ENCODE measurements around the gene ACOT7.

ACOT7 gene

DNA sequence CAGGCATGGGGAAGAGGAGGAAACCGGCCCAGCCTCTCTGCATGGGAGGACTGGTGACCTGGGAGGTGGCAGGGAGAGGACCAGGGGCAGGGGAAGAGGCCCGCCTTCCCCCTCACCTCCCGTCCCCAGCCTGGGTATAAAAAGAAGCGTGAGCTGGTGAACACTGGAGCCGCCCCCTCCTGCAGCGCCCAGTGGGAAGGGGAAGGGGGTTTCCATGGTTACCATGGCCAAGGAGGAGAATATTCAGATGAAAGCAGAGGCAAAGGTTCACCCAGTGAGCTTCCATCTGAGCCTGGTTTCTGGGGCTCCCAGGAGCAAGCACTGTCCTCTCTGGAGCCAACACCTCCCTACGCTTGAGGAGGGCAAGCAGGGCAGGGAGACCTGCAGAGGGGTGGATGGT is 54.9 kb downstream of the ACOT7 start:
- no peak for DNase-seq

DNA sequence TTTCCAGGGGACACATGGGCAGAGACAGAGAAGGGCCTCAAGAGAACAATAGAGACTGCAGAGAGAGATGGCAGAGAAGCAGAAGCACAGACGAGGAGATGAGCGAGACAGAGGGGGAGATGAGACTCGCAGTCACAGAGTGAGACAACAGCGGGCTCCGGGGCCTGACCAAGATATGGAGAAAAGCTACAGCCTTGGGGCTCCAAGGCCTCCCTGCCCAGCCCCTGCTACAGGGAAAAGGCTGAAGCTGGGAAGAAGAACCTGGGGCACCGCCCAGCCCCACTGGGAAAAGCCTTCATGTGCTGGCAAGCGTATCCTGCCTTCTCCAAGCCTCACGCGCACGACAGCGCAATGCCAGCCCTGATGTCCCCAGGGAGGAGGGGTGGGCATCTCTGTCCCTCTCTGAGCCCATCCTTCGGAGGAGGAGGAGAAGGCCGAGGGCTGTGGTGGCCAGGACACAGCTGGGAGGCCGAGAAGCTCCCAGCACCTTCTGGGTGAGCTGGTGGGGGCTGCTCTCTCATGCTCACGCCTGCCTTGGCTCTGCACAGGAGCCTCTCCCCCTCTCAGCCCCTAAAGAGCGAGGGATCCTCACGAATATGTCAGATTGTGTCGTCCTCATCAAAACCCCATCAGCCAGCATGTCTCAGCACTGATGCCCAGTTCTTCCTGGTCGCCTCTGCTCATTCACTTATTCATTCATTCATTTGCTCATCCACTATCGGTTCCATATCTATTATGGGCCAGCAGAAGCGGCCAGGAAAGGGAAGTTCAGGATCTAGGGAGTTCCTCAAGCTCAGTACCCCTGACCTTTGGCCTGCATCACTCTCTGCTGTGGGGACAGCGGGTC is 56.6 kb downstream of the ACOT7 start:
- no peak for DNase-seq

DNA sequence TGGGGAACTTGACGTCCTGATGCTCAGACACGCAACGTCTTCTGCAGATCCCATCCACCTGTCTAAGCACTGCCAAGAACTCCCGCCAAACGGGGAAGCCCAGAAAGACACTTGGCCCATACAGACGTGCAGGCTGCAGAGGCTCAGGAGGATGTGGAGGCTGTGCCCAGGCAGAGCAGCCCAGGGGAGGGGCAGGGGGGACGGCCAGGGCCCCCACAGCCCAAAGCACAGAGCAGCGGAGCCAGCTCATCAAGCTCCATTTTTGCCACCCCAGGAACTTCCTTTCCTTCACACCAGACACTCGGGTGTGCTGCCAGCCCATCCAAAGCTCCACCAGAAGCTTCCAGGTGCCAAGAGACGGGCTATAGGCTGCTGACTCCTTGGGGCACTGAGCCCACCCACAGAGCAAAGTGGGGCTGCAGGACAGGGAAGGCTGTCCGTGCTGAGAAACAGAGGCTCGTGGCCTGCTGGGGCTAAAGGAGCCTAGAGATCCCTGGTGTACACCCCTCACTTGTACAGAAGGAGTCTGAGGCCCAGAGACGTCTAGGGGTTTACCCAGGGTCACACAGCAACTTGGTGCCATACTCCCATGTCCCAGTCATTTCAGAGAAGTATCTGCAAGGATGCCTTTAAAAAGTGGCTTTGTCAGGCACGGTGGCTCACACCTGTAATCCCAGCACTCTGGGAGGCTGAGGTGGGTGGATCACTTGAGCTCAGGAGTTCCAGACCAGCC is 59.1 kb downstream of the ACOT7 start:
- no peak for DNase-seq

DNA sequence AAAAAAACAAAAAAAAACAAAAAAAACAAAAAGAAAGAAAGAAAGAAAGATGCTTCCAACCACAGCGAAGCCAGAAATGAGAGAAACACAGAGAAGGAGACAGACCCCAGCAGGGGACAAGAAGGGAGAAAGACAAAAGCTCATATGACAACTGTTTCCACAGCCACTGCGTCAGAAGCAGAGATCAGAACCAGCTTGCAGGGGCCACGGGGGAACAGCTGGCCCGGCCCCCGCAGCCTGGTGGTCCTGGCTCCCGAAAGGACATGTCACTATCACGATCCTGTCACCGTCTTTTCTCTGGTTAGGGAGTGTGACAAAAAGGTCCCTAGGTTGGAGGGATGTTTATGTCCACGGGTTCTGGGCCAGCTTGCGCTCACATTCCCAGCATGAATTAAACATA is 60.7 kb downstream of the ACOT7 start:
- no peak for DNase-seq

DNA sequence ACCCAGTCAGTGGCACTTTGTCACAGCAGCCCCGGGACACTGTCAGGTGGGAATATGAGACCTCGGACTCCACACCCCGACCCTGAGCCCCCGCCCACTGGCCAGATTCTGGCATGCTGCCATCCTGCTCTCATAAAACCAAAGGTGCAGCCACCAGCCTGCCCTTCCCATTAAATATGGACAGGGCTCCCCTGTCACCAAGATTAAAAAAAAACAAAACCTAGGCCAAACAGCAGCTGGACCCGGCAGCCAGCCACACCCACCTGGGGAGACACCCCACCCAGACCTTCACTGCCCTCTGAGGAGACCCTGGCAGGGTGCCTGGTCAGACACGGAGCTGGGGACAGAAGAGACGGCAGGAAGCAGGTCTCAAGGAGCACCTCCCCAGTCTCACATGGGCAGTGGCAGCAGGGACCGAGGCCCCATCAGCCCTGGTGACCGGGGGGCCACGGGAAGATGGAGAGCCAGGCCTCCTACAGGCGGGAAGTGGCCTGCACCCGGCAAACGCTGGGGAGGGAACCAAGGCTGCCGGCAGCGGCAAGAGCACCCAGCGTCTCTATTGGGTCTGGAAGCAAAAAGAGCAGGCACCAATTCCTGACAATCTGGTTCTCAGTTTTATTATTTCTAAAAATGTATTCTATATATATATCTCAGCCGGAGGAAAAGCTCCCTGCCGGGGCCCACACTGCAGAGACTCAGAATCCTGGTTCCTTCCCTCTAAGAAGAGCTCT is 61.9 kb downstream of the ACOT7 start:
- no peak for DNase-seq

DNA sequence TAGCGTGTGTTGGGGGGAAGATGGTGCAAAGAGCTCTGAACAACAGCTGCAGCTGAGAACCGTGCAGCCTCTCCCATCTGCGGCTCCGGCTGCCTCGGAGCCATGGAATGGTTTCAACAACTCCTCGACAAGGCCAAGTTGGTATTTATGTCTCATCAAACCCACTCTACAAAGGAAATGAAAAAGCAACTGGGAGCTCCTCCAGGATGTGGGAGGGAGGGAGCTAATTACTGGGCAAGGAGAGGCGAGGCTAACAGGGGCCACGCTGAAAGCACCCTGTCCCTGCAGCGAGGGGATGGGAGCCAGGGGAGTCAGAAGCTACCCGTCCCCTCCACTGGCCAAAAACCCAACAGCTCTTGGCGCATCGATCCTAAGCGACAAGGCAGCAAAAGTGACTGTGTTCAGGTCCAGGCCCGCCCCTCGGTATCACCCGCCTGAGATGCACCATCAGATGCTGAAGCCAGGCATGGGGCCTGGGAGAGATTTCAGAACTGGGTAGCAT is 63.1 kb downstream of the ACOT7 start:
- DNase-seq, result no peak

DNA sequence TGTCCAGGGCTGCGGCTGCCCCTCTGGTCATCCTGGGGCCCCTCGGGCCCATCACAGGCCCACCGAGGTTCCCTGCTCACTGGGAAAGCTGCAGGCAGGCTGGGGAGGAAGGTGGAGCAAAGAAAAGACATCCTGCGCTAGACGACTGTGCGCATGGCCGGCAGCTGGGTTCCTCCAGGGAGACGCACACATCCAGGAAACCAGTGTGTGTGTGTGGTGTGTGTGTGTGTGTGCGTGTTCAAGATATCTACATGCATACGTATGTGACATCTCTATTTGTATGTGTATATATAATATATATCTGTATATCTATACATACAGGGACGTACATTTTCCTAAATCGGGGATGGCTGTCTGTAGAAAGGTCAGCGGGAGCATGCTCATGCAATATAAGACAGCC is 63.7 kb downstream of the ACOT7 start:
- no peak for DNase-seq

DNA sequence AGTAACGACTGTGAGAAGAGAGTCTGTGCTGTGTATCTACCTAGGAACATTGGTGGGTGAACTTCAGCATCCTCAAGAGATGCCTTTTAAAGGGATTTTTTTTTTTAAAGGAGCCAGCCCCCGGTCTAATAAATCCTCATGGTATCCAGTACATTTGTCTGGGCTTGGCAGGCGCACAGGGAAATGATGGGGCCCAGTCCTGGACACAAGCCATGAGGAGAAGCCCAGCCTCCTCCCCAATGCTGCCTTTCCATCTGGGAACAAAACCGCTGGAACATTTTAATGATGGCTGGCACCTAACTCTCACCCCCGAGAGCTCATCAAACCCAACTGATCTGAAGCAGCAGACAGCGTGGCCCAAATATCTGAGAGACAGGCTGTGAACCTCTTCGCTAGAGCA is 64.2 kb downstream of the ACOT7 start:
- DNase-seq, result no peak

DNA sequence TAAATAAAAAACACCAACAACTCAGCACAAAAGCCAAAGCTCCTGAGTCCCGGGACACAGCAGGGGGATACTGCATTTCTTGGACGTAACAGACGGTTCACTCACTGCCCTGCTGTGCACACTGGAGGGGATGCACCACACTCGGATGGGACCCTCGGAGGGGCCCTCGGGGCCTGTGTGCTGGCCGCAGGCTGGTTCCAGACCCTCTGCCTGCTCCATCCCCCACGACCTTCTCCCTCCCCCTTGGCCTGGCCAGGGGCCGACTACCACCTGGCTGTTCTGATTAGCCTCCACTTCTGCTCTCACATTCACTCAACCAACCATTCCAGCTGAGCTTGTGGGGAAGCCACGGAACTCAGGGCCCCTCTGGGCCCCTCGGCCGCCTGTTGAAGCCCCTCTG is 64.9 kb downstream of the ACOT7 start:
- no peak for DNase-seq

DNA sequence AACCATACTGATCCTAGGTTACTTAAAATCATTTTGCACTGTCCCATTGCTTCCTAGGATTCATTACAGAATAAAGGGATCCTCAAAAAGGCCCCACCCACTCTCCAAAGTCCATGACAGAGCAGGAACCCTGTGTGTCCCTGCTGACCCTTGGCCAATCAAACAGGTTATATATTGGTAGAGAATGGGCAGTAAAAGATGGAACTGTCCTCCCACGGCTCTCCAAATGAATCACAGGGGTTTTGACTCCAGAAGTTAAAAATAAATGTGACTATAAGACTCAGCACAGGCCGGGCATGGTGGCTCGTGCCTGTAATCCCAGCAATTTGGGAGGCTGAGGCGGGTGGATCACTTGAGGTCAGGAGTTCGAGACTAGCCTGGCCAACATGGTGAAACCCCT is 65.5 kb downstream of the ACOT7 start:
- no peak for DNase-seq

DNA sequence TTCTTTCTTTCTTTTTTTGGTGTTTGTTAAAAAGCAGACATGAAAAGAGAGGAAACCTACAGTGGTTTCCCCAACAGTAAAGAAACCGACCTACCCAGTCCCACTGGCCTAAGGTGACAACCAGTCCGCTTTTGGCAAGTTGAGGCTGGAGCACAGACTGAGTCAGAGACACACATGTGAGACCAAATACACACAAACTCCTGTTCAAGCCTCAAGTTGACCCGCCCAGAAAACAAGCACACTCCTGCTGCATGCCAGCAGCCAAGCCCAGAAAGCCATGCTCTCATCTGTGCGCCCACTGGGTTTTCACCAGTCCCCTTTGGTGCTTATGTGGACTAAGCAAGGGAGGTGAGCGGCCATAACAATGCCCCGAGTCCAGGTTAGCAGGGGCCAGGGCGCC is 68.1 kb downstream of the ACOT7 start:
- DNase-seq, result no peak

DNA sequence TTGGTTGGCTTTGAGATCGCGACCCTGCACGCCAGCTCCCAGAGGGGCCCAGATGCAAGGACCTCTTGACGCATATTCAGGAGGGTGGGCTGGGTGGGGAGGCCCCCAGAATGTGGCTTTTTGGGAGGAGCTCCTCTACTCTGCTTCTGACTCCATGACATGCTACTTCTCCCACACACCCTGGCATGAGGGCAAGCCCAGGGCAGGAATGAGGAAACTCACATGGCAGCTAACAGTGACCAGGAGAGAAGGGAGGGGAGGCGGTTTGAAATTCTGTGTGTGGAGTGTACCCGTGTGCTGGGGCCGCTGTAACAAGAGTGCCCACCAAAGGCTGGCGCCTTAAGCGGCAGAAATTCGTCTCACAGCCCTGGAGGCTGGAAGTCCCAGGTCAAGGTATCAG is 71.4 kb downstream of the ACOT7 start:
- no peak for DNase-seq

DNA sequence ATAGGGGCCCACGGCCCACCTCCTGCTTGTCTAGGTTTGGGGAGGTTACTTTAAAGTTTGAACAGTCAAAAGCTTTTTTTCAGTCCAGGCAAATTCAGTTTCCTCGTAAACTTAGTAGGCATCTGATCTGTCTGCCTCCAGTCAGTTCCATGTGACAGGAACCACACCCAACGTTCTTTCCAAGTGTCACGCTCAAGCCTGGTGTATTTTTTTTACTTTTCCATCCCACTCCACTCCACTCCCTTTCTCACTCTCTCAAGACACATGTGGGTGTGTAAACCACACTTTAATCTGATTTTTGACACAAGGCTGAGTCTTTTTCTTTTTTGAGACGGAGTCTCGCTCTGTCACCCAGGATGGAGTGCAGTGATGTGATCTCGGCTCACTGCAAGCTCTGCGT is 72.4 kb downstream of the ACOT7 start:
- DNase-seq, result no peak

DNA sequence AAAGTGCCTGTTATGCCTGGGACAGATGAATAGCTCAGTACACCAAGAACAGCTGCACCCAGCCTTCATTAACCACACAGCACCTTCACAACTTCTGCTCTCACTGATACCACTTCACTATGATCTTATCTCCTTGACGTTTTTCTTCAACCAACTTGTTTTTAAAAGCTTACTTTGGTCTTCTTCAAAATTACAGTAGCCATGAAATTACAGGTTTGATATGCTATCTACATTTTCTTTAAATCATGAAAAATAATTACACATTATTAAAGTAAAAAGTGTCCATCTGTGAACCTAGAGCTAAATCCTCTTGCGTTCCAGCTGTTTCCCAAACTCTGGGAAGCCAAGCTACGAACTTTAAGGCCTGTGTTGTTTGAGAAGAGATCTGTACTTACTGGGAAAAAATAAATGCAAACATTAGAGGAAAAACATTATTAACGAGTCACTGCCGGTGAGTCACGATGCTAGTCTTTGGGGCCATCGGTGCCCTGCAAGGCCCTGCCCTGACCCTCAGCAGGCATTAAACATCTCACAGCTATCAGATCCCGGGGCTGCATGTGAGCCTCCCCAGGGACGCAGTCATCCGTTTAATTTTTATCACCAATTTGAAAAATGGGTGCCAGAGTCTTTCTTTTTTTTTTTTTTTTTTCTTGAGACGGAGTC is 76.3 kb downstream of the ACOT7 start:
- no peak for DNase-seq

DNA sequence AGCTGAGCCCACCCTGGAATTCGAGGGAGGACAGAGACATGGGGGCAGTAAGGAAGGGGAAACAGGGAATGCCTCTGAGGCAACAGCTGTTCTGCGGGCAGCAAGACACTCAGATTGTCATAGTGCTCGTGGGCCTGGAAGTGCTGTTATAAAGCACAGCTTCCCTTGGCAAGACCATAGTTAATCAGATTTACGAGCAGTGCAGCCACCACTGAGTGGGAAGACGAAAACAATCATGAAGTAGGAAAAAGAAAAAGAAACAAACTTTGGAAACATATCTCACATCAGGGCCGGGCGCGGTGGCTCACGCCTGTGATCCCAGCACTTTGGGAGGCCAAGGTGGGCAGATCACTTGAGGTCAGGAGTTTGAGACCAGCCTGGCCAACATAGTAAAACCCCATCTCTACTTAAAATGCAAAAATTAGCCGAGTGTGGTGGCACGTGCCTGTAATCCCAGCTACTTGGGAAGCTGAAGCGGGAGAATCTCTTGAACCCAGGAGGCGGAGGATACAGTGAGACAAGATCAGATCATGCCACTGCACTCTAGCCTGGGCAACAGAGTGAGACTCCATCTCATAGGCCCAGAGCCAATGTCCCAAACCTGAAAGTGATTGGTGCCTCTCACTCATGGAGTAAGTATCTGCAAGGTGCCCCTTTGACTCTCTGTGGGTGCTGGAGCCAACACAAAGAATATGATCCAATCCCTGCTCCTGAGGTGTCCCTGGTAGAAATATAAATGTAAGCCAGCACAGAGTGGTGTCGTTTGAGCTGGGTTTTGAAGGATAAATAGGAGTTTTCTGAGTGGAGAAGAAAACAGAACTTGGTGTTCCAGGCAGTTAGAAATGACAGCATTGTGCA is 77.1 kb downstream of the ACOT7 start:
- DNase-seq, result no peak

DNA sequence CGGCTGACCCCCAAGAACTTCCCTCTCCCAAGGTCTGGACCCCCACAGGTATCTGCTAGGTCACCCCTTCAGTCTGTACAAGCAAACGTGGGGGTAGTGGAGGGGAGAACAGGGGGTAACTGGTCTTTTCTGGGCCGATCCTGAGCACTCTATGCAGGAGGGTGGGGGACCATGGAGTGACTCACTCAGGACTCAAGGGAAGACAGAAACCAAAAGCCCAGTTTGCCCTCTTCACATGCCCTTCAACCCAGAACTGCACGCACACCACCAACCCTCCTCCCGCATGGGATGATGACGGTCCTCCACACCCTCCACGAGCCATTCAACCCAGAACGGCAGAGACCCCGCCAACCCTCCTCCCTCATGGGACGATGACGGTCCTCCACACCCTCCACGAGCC is 79.1 kb downstream of the ACOT7 start:
- DNase-seq, result no peak

DNA sequence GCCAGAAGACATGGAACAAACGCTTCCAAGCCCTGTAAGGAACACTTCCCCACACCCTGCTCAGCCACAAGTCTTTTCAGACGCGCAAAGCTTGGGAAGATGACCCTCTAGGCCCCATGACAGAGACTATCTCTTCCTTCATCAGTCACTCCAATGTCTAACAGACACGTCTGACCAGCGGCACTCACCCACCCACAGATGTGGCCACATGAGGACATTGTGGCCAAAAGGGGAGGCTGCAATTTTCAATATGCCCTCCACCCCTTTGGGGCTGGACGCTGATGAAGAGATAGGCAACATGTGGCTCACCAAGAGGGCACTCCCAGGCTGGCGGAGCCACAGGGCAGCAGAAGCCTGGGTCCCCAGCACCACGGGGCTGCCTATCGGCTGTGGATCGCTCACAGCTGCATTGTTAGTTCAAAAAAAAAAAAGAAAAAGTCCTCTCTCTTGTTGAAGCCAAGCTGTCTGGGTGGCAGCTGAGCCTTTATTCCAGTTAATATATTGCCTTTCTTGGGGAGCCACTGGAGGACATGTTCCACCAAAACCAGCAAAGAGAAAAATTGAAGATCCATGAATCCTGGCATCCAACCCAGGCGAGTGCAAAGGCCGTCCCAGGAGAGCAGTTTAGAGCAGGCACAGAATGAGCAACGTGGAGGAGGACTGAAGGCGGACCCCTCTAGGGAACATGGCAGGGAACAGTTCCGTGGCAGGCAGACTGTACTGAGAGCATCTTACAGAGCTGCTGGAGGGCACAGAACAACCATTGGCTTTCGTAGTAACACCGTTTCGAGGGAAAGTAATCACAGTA is 80.0 kb downstream of the ACOT7 start:
- no peak for DNase-seq

DNA sequence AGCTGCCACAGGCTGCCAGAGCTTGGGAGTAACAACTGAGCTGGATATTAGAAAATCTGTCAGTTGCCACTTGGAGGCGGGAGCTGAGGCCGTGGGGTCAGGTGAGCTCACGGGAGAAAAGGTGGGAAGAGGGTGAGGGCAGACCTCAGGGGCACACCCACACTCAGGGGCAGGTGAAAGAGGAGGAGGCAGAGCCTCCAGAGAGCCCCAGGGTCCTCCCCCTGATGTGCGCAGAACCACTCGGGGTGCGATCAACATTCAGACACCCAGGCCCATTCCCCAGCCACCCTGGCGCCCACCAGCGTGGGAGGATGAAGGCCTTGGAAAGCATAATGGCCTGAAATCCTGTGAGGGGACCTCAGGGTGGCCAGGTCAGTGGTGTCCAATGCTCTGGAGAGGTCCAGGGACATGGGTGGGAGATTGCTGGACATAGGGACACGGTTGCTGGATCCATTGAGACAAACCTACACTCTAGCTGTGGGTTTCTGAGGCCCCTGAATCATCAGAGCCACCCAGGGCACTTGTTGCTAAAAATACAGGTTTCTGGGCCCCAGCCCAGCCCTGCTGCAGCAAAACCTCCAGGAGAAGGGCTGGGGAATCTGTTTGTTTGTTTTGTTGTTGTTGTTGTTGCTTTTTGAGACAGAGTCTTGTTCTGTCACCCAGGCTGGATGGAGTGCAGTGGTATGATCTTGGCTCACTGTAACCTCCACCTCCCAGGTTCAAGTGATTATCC is 83.3 kb downstream of the ACOT7 start:
- DNase-seq, result no peak

DNA sequence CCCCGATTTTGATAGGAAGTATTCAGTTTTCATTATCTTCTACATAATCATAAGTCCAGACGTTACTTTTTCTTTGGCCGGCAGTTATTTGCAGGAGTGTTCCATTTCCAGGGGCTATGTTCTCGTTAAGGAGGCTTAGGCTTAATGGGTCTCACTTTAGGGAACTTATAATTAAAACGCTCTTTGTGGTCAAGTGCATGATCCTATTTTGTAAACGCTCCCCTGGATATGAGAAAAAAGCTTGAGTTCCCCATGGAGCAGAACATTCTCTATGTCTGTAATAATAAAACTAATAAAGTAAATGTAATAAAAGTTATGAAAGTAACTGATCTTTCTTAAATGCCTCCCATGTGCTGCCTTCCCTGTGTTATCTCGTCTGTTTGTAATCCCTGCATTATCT is 84.0 kb downstream of the ACOT7 start:
- no peak for DNase-seq

DNA sequence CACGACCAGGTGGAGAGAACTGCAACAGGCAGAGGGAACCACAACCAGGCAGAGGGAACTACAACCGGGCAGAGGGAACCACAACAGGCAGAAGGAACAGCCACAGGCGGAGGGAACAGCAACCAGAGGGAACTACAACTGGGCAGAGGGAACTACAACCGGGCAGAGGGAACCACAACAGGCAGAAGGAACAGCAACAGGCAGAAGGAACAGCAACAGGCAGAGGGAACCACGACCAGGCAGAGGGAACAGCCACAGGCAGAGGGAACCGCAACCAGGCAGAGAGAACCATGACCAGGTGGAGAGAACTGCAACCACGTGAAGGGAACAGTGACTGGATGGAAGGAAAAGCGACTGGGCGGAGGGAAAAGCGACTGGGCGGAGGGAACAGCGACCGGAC is 85.1 kb downstream of the ACOT7 start:
- DNase-seq, result no peak

Measured in activated T-cell treated with anti-CD3 and anti-CD28 coated beads, Interleukin-2, amount 50 U/mL, for 48 hours (primary cell).